Liver (tissue), 9 donors: Measurements from ENCODE around the gene GLIPR1L2. TPM values are rescaled to one million over a fixed set of nuclear protein-coding genes. Genes with fewer than 3 reads are reported as not detected.
"Not testable (repeated sequence)": the region's sequence is repeated elsewhere in the genome, so short reads cannot be mapped to it uniquely, and the experiment has no call there.

Experiments used
- DNase-seq: peaks from one replicate; pipeline ENCODE4 v3.0.0-alpha.2; 2017; ENCODE audit warnings: low spot score
- H3K27ac ChIP-seq, 2 donors: one replicate each; pipeline ENCODE4 v1.7.0; 2013; ENCODE audit warnings: inconsistent platforms in 2 of 2, low read length in 2 of 2, control low read depth in 1 of 2, low read depth in 1 of 2, mild to moderate bottlenecking in 1 of 2
- H3K27me3 ChIP-seq, 4 donors: one replicate each; pipeline versions ENCODE4 v1.6.1 to v1.7.0; 2013; ENCODE audit warnings: low read length in 3 of 4, inconsistent platforms in 1 of 4, mild to moderate bottlenecking in 1 of 4, moderate library complexity in 1 of 4; ENCODE audit not compliant: control insufficient read depth in 4 of 4, insufficient read depth in 4 of 4
- H3K36me3 ChIP-seq, 4 donors: one replicate each; pipeline versions ENCODE4 v1.6.1 to v1.7.0; 2013; ENCODE audit warnings: low read length in 3 of 4, mild to moderate bottlenecking in 3 of 4, low read depth in 1 of 4, moderate library complexity in 1 of 4; ENCODE audit not compliant: control insufficient read depth in 4 of 4, insufficient read depth in 3 of 4
- H3K4me1 ChIP-seq, 4 donors: one replicate each; pipeline versions ENCODE4 v1.6.1 to v1.7.0; 2013; ENCODE audit warnings: low read length in 3 of 4, mild to moderate bottlenecking in 3 of 4, moderate library complexity in 1 of 4; ENCODE audit not compliant: control insufficient read depth in 4 of 4, insufficient read depth in 4 of 4
- H3K4me3 ChIP-seq, 3 donors: one replicate each; pipeline versions ENCODE4 v1.6.1 to v1.7.0; 2013; ENCODE audit warnings: low read length in 3 of 3, control low read depth in 1 of 3, low read depth in 1 of 3, mild to moderate bottlenecking in 1 of 3
- H3K9ac ChIP-seq, 2 donors: one replicate each; pipeline ENCODE4 v1.7.0; 2013; ENCODE audit warnings: low read length in 2 of 2, mild to moderate bottlenecking in 2 of 2, moderate library complexity in 2 of 2, control low read depth in 1 of 2, low read depth in 1 of 2
- H3K9me3 ChIP-seq, 4 donors: one replicate each; pipeline versions ENCODE4 v1.6.1 to v1.7.0; 2013; ENCODE audit warnings: low read length in 3 of 4; ENCODE audit not compliant: control insufficient read depth in 4 of 4
- FOXA1 ChIP-seq: IDR thresholded peaks from 2 replicates; pipeline ENCODE4 v1.6.1; 2016; ENCODE audit warnings: antibody characterized with exemption
- FOXA2 ChIP-seq: IDR thresholded peaks from 2 replicates; pipeline ENCODE4 v1.6.1; 2016; ENCODE audit warnings: antibody characterized with exemption
- GABPA ChIP-seq, 2 donors: IDR thresholded peaks in 1 of 2; conservative IDR thresholded peaks in 1 of 2; 2 replicates each; pipeline ENCODE4 v1.6.1; 2016; ENCODE audit warnings: antibody characterized with exemption in 2 of 2, mild to moderate bottlenecking in 1 of 2, moderate library complexity in 1 of 2
- HNF4A ChIP-seq, 2 donors: conservative IDR thresholded peaks; 2 replicates each; pipeline ENCODE4 v1.6.1; 2016; ENCODE audit warnings: antibody characterized with exemption in 2 of 2, mild to moderate bottlenecking in 2 of 2
- HNF4G ChIP-seq: IDR thresholded peaks from 2 replicates; pipeline ENCODE4 v1.6.1; 2016; ENCODE audit warnings: antibody characterized with exemption
- JUND ChIP-seq, 2 donors: IDR thresholded peaks; 2 replicates each; pipeline ENCODE4 v1.6.1; 2016; ENCODE audit warnings: antibody characterized with exemption in 2 of 2
- NR2F2 ChIP-seq: IDR thresholded peaks from 2 replicates; pipeline ENCODE4 v1.6.1; 2016; ENCODE audit warnings: antibody characterized with exemption
- RAD21 ChIP-seq, 2 donors: IDR thresholded peaks; 2 replicates each; pipeline ENCODE4 v1.6.1; 2016; ENCODE audit warnings: antibody characterized with exemption in 2 of 2, mild to moderate bottlenecking in 2 of 2
- RXRA ChIP-seq, 2 donors: IDR thresholded peaks; 2 replicates each; pipeline ENCODE4 v1.6.1; 2017 to 2018; ENCODE audit warnings: antibody characterized with exemption in 2 of 2, mild to moderate bottlenecking in 1 of 2
- SP1 ChIP-seq: IDR thresholded peaks from 2 replicates; pipeline ENCODE4 v1.6.1; 2018; ENCODE audit warnings: antibody characterized with exemption, mild to moderate bottlenecking
- TAF1 ChIP-seq: conservative IDR thresholded peaks from 2 replicates; pipeline ENCODE4 v1.6.1; 2016; ENCODE audit warnings: antibody characterized with exemption, mild to moderate bottlenecking
- YY1 ChIP-seq: IDR thresholded peaks from 2 replicates; pipeline ENCODE4 v1.6.1; 2016; ENCODE audit warnings: antibody characterized with exemption, mild to moderate bottlenecking
- WGBS: extraction: QIAGEN DNeasy Blood & Tissue Kit; methylation state at CpG from one replicate; pipeline ENCODE4 v1.1.7; 2013; 5-methylcytosine and 5-hydroxymethylcytosine counted together
- polyA plus RNA-seq, 2 donors: library from polyadenylated mRNA; stranded (reverse) in 1 of 2; unstranded in 1 of 2; fragments of 200-250 nt in 1 of 2; fragments of >200 nt in 1 of 2; fragmentation: Nextera tagmentation in 1 of 2; extraction: Ambion mirVana in 1 of 2; gene quantifications; one replicate each; pipeline versions ENCODE4 v1.2.1 to v1.2.3, GENCODE V29; 2013 to 2015
- total RNA-seq, 2 donors: library from RNA; depleted of rRNA; stranded (reverse); fragments of >200 nt; gene quantifications; one replicate each; pipeline ENCODE4 v1.2.3, GENCODE V29; 2014
- TF ChIP-seq, protein P1 (sequence below): fragments of 150-350 bp; IDR thresholded peaks from 2 replicates; pipeline ENCODE4 v1.5.1; 2017; ENCODE audit warnings: improper control_type of control experiment, low read depth, low read length; ENCODE audit not compliant: missing input control
- TF ChIP-seq, protein P2 (sequence below): IDR thresholded peaks from 2 replicates; pipeline ENCODE4 v1.6.1; 2016; ENCODE audit warnings: antibody characterized with exemption
- TF ChIP-seq, protein P3 (sequence below): IDR thresholded peaks from 2 replicates; pipeline ENCODE4 v1.6.1; 2016; ENCODE audit warnings: antibody characterized with exemption
- TF ChIP-seq, protein P4 (sequence below): IDR thresholded peaks from 2 replicates; pipeline ENCODE4 v1.6.1; 2016; ENCODE audit warnings: antibody characterized with exemption
- TF ChIP-seq, protein P5 (sequence below): IDR thresholded peaks from 2 replicates; pipeline ENCODE4 v1.6.1; 2016; ENCODE audit warnings: antibody characterized with exemption, mild to moderate bottlenecking
- donor health status: healthy.
- donor health status: healthy.
- donor health status: healthy.
- donor health status: healthy.
- donor health status: healthy.

Gene GLIPR1L2
- total and polyA plus RNA-seq, 4 donors, result 0.05 to 0.38 (median 0.26) TPM

DNA sequence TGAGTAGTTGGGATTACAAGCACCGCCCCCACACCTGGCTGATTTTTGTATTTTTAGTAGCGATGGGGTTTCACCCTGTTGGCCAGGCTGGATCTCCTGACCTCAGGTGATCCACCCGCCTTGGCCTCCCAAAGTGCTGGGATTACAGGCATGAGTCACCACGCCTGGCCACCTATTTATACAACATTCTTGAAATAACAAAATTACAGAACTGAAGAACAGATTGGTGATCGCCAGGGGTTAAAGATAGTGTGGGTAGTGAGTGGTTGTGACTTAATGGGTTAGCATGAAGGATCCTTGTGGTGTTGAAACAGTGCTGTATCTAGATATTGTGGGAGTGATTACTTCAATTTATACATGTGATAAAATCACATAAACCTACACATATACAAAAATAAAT lies 49.0 kb upstream of the GLIPR1L2 start:
- TF ChIP-seq, protein P1, sequence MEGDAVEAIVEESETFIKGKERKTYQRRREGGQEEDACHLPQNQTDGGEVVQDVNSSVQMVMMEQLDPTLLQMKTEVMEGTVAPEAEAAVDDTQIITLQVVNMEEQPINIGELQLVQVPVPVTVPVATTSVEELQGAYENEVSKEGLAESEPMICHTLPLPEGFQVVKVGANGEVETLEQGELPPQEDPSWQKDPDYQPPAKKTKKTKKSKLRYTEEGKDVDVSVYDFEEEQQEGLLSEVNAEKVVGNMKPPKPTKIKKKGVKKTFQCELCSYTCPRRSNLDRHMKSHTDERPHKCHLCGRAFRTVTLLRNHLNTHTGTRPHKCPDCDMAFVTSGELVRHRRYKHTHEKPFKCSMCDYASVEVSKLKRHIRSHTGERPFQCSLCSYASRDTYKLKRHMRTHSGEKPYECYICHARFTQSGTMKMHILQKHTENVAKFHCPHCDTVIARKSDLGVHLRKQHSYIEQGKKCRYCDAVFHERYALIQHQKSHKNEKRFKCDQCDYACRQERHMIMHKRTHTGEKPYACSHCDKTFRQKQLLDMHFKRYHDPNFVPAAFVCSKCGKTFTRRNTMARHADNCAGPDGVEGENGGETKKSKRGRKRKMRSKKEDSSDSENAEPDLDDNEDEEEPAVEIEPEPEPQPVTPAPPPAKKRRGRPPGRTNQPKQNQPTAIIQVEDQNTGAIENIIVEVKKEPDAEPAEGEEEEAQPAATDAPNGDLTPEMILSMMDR, result no peak
- TF ChIP-seq YY1, result no peak
- no peak for TF ChIP-seq RAD21 (IDR thresholded peaks at IDR 0.05)
- TF ChIP-seq FOXA1, result no peak
- no peak for TF ChIP-seq GABPA (IDR thresholded peaks at IDR 0.05 in 1 of 2, conservative IDR thresholded peaks at IDR 0.05 in 1 of 2)
- DNase-seq, result no peak
- WGBS, result 95% methylated on average over 5 of the region's 5 CpGs

DNA sequence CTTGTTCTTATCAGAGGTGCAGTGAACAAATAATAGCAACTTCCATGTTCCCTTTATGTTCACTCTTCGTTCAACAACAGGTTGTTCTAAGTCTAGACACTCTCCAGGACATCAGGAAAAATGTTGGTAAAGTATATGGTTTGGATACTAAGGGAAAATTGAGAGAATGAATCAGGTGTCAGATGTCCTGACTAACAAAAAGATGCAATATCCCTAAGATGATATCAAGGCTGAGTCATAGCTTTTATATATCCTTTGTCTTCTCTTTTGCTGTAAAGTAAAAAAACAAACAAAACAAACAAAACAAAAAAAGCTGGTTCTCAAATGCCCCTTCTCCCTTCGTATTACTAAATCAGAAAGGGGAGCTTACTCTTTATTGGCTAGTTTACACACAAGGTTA lies 45.4 kb upstream of the GLIPR1L2 start:
- no peak overlapping the region for H3K27ac ChIP-seq
- H3K27me3 ChIP-seq, result no peaks in the 10 kb centered on the region
- TF ChIP-seq SP1 (no peak), RXRA (IDR thresholded peaks at IDR 0.05) (no peak), HNF4G (no peak), HNF4A (conservative IDR thresholded peaks at IDR 0.05) (no peak), TAF1 (no peak), FOXA1 (no peak), FOXA2 (no peak), YY1 (no peak), JUND (IDR thresholded peaks at IDR 0.05) (no peak), RAD21 (IDR thresholded peaks at IDR 0.05) (no peak), NR2F2 (no peak)
- TF ChIP-seq, protein P1, result no peak
- TF ChIP-seq, protein P2, sequence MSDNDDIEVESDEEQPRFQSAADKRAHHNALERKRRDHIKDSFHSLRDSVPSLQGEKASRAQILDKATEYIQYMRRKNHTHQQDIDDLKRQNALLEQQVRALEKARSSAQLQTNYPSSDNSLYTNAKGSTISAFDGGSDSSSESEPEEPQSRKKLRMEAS, result no peak
- TF ChIP-seq, protein P3, sequence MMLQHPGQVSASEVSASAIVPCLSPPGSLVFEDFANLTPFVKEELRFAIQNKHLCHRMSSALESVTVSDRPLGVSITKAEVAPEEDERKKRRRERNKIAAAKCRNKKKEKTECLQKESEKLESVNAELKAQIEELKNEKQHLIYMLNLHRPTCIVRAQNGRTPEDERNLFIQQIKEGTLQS, result no peak
- TF ChIP-seq, protein P4, sequence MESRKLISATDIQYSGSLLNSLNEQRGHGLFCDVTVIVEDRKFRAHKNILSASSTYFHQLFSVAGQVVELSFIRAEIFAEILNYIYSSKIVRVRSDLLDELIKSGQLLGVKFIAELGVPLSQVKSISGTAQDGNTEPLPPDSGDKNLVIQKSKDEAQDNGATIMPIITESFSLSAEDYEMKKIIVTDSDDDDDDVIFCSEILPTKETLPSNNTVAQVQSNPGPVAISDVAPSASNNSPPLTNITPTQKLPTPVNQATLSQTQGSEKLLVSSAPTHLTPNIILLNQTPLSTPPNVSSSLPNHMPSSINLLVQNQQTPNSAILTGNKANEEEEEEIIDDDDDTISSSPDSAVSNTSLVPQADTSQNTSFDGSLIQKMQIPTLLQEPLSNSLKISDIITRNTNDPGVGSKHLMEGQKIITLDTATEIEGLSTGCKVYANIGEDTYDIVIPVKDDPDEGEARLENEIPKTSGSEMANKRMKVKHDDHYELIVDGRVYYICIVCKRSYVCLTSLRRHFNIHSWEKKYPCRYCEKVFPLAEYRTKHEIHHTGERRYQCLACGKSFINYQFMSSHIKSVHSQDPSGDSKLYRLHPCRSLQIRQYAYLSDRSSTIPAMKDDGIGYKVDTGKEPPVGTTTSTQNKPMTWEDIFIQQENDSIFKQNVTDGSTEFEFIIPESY, result no peak
- TF ChIP-seq, protein P5, sequence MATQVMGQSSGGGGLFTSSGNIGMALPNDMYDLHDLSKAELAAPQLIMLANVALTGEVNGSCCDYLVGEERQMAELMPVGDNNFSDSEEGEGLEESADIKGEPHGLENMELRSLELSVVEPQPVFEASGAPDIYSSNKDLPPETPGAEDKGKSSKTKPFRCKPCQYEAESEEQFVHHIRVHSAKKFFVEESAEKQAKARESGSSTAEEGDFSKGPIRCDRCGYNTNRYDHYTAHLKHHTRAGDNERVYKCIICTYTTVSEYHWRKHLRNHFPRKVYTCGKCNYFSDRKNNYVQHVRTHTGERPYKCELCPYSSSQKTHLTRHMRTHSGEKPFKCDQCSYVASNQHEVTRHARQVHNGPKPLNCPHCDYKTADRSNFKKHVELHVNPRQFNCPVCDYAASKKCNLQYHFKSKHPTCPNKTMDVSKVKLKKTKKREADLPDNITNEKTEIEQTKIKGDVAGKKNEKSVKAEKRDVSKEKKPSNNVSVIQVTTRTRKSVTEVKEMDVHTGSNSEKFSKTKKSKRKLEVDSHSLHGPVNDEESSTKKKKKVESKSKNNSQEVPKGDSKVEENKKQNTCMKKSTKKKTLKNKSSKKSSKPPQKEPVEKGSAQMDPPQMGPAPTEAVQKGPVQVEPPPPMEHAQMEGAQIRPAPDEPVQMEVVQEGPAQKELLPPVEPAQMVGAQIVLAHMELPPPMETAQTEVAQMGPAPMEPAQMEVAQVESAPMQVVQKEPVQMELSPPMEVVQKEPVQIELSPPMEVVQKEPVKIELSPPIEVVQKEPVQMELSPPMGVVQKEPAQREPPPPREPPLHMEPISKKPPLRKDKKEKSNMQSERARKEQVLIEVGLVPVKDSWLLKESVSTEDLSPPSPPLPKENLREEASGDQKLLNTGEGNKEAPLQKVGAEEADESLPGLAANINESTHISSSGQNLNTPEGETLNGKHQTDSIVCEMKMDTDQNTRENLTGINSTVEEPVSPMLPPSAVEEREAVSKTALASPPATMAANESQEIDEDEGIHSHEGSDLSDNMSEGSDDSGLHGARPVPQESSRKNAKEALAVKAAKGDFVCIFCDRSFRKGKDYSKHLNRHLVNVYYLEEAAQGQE, result no peak
- DNase-seq, result no peak
- H3K4me3 ChIP-seq, result no peak overlapping the region
- no peaks in the 10 kb centered on the region for H3K36me3 ChIP-seq
- no peak overlapping the region for H3K9ac ChIP-seq
- H3K4me1 ChIP-seq, result no peaks in the 10 kb centered on the region
- H3K9me3 ChIP-seq, result no peaks in the 10 kb centered on the region
- WGBS, result 86% methylated on average over 2 of the region's 2 CpGs

More for the DNA sequence above, 49.0 kb upstream of the GLIPR1L2 start:
- H3K9me3 ChIP-seq, result no peaks in the 10 kb centered on the region
- no peaks in the 10 kb centered on the region for H3K4me1 ChIP-seq
- no peaks in the 10 kb centered on the region for H3K27me3 ChIP-seq
- H3K9ac ChIP-seq, result no peak overlapping the region
- no peak overlapping the region for H3K27ac ChIP-seq
- H3K4me3 ChIP-seq, result no peak overlapping the region
- H3K36me3 ChIP-seq, result no peaks in the 10 kb centered on the region

DNA sequence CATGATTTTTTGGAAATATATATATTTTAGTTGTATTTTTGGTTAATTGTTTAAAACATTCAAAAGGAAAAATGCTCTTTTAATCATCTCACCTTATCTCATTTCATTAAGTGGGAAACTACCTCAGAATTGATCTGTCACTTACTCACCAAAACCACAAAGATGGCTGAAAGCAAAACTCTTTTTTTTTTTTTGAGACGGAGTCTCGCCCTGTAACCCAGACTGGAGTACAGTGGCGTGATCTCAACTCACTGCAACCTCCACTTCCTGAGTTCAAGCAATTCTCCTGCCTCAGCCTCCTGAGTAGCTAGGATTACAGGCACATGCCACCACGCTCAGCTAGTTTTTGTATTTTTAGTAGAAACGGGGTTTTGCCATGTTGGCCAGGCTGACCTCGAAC lies 44.7 kb upstream of the GLIPR1L2 start:
- H3K27ac ChIP-seq, H3K9me3 ChIP-seq, DNase-seq, H3K4me3 ChIP-seq, H3K36me3 ChIP-seq, H3K4me1 ChIP-seq, H3K27me3 ChIP-seq, H3K9ac ChIP-seq: not testable (repeated sequence)
- 91% methylated on average over 6 of the region's 6 CpGs for WGBS
